ENCODE measurements around the gene SNRNP70.

SNRNP70 gene

GRCh38 chr19:49086296-49086695, 1.0 kb downstream of the SNRNP70 start:
- peaks cover 56% of the 10 kb centered on the region for H3K36me3 ChIP-seq
- peak overlapping the region; percentile 99 for H3K4me3 ChIP-seq (ENCODE audit: low read depth, low read length)
- H3K27me3 ChIP-seq (ENCODE audit: insufficient read depth, low read depth, severe bottlenecking): no peaks in the 10 kb centered on the region
- peaks cover 3% of the 10 kb centered on the region for H3K9me3 ChIP-seq (ENCODE audit: severe bottlenecking)
- no peak for TF ChIP-seq CTCF (IDR thresholded peaks at IDR 0.05; ENCODE audit: low read depth, low read length)
- no peak for DNase-seq
- H3K27ac ChIP-seq: peak overlapping the region; percentile 96

- TF ChIP-seq CTCF (IDR thresholded peaks at IDR 0.05; ENCODE audit: low read depth, low read length): no peak
- DNase-seq: no peak
- no peak overlapping the region for H3K4me3 ChIP-seq (ENCODE audit: low read depth, low read length)
- H3K9me3 ChIP-seq (ENCODE audit: severe bottlenecking): no peaks in the 10 kb centered on the region
- no peaks in the 10 kb centered on the region for H3K27me3 ChIP-seq (ENCODE audit: insufficient read depth, low read depth, severe bottlenecking)
- H3K27ac ChIP-seq: no peak overlapping the region
- peaks cover 93% of the 10 kb centered on the region for H3K36me3 ChIP-seq
These were observed 6.3 kb downstream of the SNRNP70 start for GRCh38 chr19:49091391-49092038.

GRCh38 chr19:49092686-49093085, 7.4 kb downstream of the SNRNP70 start:
- no peak overlapping the region for H3K27ac ChIP-seq
- no peak for DNase-seq
- H3K27me3 ChIP-seq (ENCODE audit: insufficient read depth, low read depth, severe bottlenecking): no peaks in the 10 kb centered on the region
- TF ChIP-seq CTCF (IDR thresholded peaks at IDR 0.05; ENCODE audit: low read depth, low read length): no peak
- no peak overlapping the region for H3K4me3 ChIP-seq (ENCODE audit: low read depth, low read length)
- H3K9me3 ChIP-seq (ENCODE audit: severe bottlenecking): no peaks in the 10 kb centered on the region
- H3K36me3 ChIP-seq: peaks cover 90% of the 10 kb centered on the region

GRCh38 chr19:49094505-49095482, 9.5 kb downstream of the SNRNP70 start:
- peaks cover 94% of the 10 kb centered on the region for H3K36me3 ChIP-seq
- no peaks in the 10 kb centered on the region for H3K9me3 ChIP-seq (ENCODE audit: severe bottlenecking)
- H3K27me3 ChIP-seq (ENCODE audit: insufficient read depth, low read depth, severe bottlenecking): no peaks in the 10 kb centered on the region
- no peak overlapping the region for H3K4me3 ChIP-seq (ENCODE audit: low read depth, low read length)
- DNase-seq: no peak
- no peak for TF ChIP-seq CTCF (IDR thresholded peaks at IDR 0.05; ENCODE audit: low read depth, low read length)
- no peak overlapping the region for H3K27ac ChIP-seq

GRCh38 chr19:49097453-49098288, 12.4 kb downstream of the SNRNP70 start:
- TF ChIP-seq CTCF (IDR thresholded peaks at IDR 0.05; ENCODE audit: low read depth, low read length): peak; percentile 94
- peak; percentile 76 for DNase-seq
- no peaks in the 10 kb centered on the region for H3K27me3 ChIP-seq (ENCODE audit: insufficient read depth, low read depth, severe bottlenecking)
- peak overlapping the region; percentile 9 for H3K27ac ChIP-seq
- no peaks in the 10 kb centered on the region for H3K9me3 ChIP-seq (ENCODE audit: severe bottlenecking)
- H3K4me3 ChIP-seq (ENCODE audit: low read depth, low read length): no peak overlapping the region
- H3K36me3 ChIP-seq: peaks cover 87% of the 10 kb centered on the region

Data from WERI-Rb-1 (cell line).